ENCODE measurements around the gene RRP15. TPM values are rescaled to one million over a fixed set of nuclear protein-coding genes. Genes with fewer than 3 reads are reported as not detected.

RRP15 gene
- total RNA-seq, 1 experiment from 2014 or later: 25.5 TPM

DNA sequence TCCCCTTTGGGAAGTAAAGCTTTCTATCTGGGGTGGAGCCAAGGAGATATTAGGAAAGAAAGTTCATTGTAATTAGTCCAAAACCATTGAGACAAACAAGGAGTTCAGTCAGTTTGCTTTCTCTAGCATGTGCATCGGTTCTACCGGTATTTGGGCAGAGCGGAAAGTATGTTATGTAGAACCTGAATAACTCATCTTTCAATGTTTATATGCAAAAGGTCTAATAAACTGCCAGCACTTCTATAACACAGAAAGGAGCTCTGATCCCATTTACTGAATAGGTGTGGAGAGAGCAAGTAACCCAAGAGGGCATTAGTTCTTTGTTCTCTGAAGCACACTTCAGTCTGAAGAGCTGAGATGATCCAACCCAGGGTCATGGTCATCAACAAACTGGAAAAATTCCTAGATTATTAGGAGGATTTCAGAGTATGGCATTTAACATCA, 63.6 kb downstream of the RRP15 start:
- no peak for DNase-seq (ENCODE audit: low read depth, low spot score)
- no peaks in the 10 kb centered on the region for H3K9me3 ChIP-seq (ENCODE audit: control insufficient read depth in 1 of 2, insufficient read depth in 1 of 2, low read depth in 1 of 2, low read length in 2 of 2)
- H3K9ac ChIP-seq (ENCODE audit: low read length): no peak overlapping the region
- H3K27ac ChIP-seq (ENCODE audit: low read depth, low read length): no peak overlapping the region
- ChIA-PET POLR2A (no interaction called here), CTCF (interaction anchor here (2.2 kb wide), 1 partner anchor 10 kb away, joined by 6 read pairs; no protein-coding TSS in a partner anchor), RAD21 (ENCODE audit: low non-redundant PET in 1 of 2, low total read pairs in 2 of 2, uncharacterized antibody in 2 of 2, unreplicated experiment in 2 of 2) (no interaction called here)
- H3K9me2 ChIP-seq (ENCODE audit: insufficient read depth): no peaks in the 10 kb centered on the region
- no peaks in the 10 kb centered on the region for H3K79me2 ChIP-seq (ENCODE audit: insufficient read depth, low read length)
- H3K4me3 ChIP-seq (replicated peaks in 1 of 2; ENCODE audit: low read depth in 1 of 2, low read length in 2 of 2): no peak overlapping the region
- no peak overlapping the region for H2AFZ ChIP-seq (ENCODE audit: low read depth, low read length, poor library complexity, severe bottlenecking)
- no TSS peak for BruUV-seq (replicated peaks)
- H3K4me2 ChIP-seq (ENCODE audit: low read length): no peak overlapping the region
- no peaks in the 10 kb centered on the region for H3K36me3 ChIP-seq (ENCODE audit: control insufficient read depth in 1 of 2, insufficient read depth in 2 of 2, low read length in 2 of 2)
- TF ChIP-seq JUND (IDR thresholded peaks at IDR 0.05): no peak
- H3K27me3 ChIP-seq (ENCODE audit: insufficient read depth, low read length): no peaks in the 10 kb centered on the region
- intact Hi-C loops (cut with micrococcal nuclease): no loop called here
- no peak for ATAC-seq
- no peaks in the 10 kb centered on the region for H4K20me1 ChIP-seq (ENCODE audit: insufficient read depth)
- H3K4me1 ChIP-seq (ENCODE audit: control insufficient read depth in 1 of 2, insufficient read depth in 2 of 2, low read length in 2 of 2): peaks cover 5 to 14% of the 10 kb centered on the region in 2 experiments; a peak in 3 of 4 replicates

- no TSS peak for BruUV-seq (replicated peaks)
- Histone ChIP-seq H3K4me1 (ENCODE audit: control insufficient read depth in 1 of 2, insufficient read depth in 2 of 2, low read length in 2 of 2) (peaks cover 13 to 23% of the 10 kb centered on the region in 2 experiments; a peak in 3 of 4 replicates), H4K20me1 (ENCODE audit: insufficient read depth) (no peaks in the 10 kb centered on the region), H3K4me2 (ENCODE audit: low read length) (no peak overlapping the region), H3K79me2 (ENCODE audit: insufficient read depth, low read length) (no peaks in the 10 kb centered on the region), H2AFZ (ENCODE audit: low read depth, low read length, poor library complexity, severe bottlenecking) (no peak overlapping the region), H3K27ac (ENCODE audit: low read depth, low read length) (no peak overlapping the region), H3K27me3 (ENCODE audit: insufficient read depth, low read length) (no peaks in the 10 kb centered on the region), H3K9ac (ENCODE audit: low read length) (no peak overlapping the region), H3K36me3 (ENCODE audit: control insufficient read depth in 1 of 2, insufficient read depth in 2 of 2, low read length in 2 of 2) (no peaks in the 10 kb centered on the region), H3K9me3 (ENCODE audit: control insufficient read depth in 1 of 2, insufficient read depth in 1 of 2, low read depth in 1 of 2, low read length in 2 of 2) (no peaks in the 10 kb centered on the region), H3K4me3 (replicated peaks in 1 of 2; ENCODE audit: low read depth in 1 of 2, low read length in 2 of 2) (no peak overlapping the region), H3K9me2 (ENCODE audit: insufficient read depth) (no peaks in the 10 kb centered on the region)
- intact Hi-C loops (cut with micrococcal nuclease): no loop called here
- TF ChIP-seq EGR1 (IDR thresholded peaks at IDR 0.05; ENCODE audit: low read depth): no peak
- TF ChIP-seq, protein P1, sequence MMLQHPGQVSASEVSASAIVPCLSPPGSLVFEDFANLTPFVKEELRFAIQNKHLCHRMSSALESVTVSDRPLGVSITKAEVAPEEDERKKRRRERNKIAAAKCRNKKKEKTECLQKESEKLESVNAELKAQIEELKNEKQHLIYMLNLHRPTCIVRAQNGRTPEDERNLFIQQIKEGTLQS (IDR thresholded peaks at IDR 0.05): no peak
- no peak for TF ChIP-seq EZH2 (IDR thresholded peaks at IDR 0.05)
- TF ChIP-seq SP1 (IDR thresholded peaks at IDR 0.05; ENCODE audit: low read depth): no peak
- no peak for TF ChIP-seq CEBPB (IDR thresholded peaks at IDR 0.05; ENCODE audit: low read depth)
- no peak for TF ChIP-seq ZFX (IDR thresholded peaks at IDR 0.05)
- no peak for TF ChIP-seq CTCF (IDR thresholded peaks at IDR 0.05 in 2 of 3, conservative IDR thresholded peaks at IDR 0.05 in 1 of 3; ENCODE audit: borderline replicate concordance in 1 of 3, insufficient read depth in 1 of 3, low read depth in 2 of 3, low read length in 2 of 3)
- TF ChIP-seq SRF (IDR thresholded peaks at IDR 0.05; ENCODE audit: low read depth): no peak
- TF ChIP-seq, protein P2, sequence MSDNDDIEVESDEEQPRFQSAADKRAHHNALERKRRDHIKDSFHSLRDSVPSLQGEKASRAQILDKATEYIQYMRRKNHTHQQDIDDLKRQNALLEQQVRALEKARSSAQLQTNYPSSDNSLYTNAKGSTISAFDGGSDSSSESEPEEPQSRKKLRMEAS (IDR thresholded peaks at IDR 0.05): no peak
- no peak for TF ChIP-seq CBX3 (IDR thresholded peaks at IDR 0.05; ENCODE audit: low read depth)
- no peak for TF ChIP-seq POLR2AphosphoS5 (IDR thresholded peaks at IDR 0.05; ENCODE audit: low read depth, low read length)
- no peak for TF ChIP-seq JUND (IDR thresholded peaks at IDR 0.05)
- no peak for TF ChIP-seq TCF7L2 (IDR thresholded peaks at IDR 0.05; ENCODE audit: borderline replicate concordance, extremely low read depth, insufficient read depth, insufficient read length)
- no peak for TF ChIP-seq POLR2A (IDR thresholded peaks at IDR 0.05; ENCODE audit: borderline replicate concordance, extremely low read depth, insufficient read depth, insufficient read length)
- no peak for TF ChIP-seq EZH2phosphoT487 (IDR thresholded peaks at IDR 0.05; ENCODE audit: borderline replicate concordance)
- no peak for TF ChIP-seq SIN3A (IDR thresholded peaks at IDR 0.05; ENCODE audit: low read depth)
- ATAC-seq (no peak), DNase-seq (ENCODE audit: low read depth, low spot score) (no peak)
- ChIA-PET RAD21 (ENCODE audit: low non-redundant PET in 1 of 2, low total read pairs in 2 of 2, uncharacterized antibody in 2 of 2, unreplicated experiment in 2 of 2) (no interaction called here), POLR2A (no interaction called here), CTCF (interaction anchor here (2.2 kb wide), 1 partner anchor 10 kb away, joined by 6 read pairs; no protein-coding TSS in a partner anchor)
Observed at GRCh38 chr1:218349348-218350034, 64.4 kb downstream of the RRP15 start.
